Measurements from ENCODE around the gene RHBDD2. TPM values are rescaled to one million over a fixed set of nuclear protein-coding genes. Genes with fewer than 3 reads are reported as not detected.

The RHBDD2 gene
- total and polyA plus RNA-seq, 9 of the 15 experiments (the other 6 are each of a cell fraction or from before 2014, with no cell fraction given) = 3.3 to 36.7 (median 17.9) TPM

DNA sequence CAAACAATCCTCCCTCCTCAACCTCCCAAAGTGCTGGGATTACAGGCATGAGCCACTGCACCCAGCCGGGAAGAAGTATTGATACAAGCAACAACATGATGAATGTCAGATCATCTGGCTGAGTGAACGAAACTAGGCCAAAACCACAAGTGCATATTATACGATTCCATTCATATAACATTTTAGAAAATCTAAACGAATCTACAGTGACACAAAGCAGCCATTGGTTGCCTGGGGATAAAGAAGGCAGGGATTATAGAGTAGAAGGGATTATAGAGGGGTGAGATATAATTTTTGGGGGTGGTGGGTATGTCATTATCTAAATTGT, 11.5 kb upstream of the RHBDD2 start (continued):
- TF ChIP-seq, protein P1, sequence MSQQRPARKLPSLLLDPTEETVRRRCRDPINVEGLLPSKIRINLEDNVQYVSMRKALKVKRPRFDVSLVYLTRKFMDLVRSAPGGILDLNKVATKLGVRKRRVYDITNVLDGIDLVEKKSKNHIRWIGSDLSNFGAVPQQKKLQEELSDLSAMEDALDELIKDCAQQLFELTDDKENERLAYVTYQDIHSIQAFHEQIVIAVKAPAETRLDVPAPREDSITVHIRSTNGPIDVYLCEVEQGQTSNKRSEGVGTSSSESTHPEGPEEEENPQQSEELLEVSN (IDR thresholded peaks at IDR 0.05; ENCODE audit: borderline replicate concordance in 1 of 2, extremely low read depth in 1 of 2, insufficient read depth in 1 of 2, insufficient read length in 1 of 2, low read depth in 1 of 2, low read length in 1 of 2, poor library complexity in 1 of 2, severe bottlenecking in 1 of 2) = no peak
- TF ChIP-seq NRF1 (conservative IDR thresholded peaks at IDR 0.05 in 1 of 2, IDR thresholded peaks at IDR 0.05 in 1 of 2) (no peak), CEBPG (CRISPR knock-in tag; IDR thresholded peaks at IDR 0.05) (no peak), CEBPG (tag; conservative IDR thresholded peaks at IDR 0.05 in 1 of 2, IDR thresholded peaks at IDR 0.05 in 1 of 2) (peak in 1 of 2 experiments; percentile 23; a peak in 2 of 4 replicates), MIER1 (IDR thresholded peaks at IDR 0.05; ENCODE audit: low read depth) (no peak), ZNF175 (CRISPR knock-in tag; IDR thresholded peaks at IDR 0.05; ENCODE audit: low read depth) (0 out of 2 replicates have a peak, but pooled peaks have one; percentile 9), PRPF4 (IDR thresholded peaks at IDR 0.05; ENCODE audit: insufficient read depth, low read depth, low read length, poor library complexity, severe bottlenecking) (no peak), FOXA1 (IDR thresholded peaks at IDR 0.05; ENCODE audit: borderline replicate concordance) (no peak), ZNF184 (CRISPR knock-in tag; IDR thresholded peaks at IDR 0.05) (no peak), ZNF212 (CRISPR knock-in tag; IDR thresholded peaks at IDR 0.05) (no peak), SMARCA4 (IDR thresholded peaks at IDR 0.05) (0 out of 2 replicates have a peak, but pooled peaks have one; percentile 12), RBM22 (IDR thresholded peaks at IDR 0.05; ENCODE audit: low read depth, low read length, poor library complexity, severe bottlenecking) (no peak), ARNT (IDR thresholded peaks at IDR 0.05) (0 out of 4 replicates have a peak, but pooled peaks of 1 of the 2 experiments have one; percentile 18), ZNF24 (IDR thresholded peaks at IDR 0.05) (no peak), FOSL1 (tag; conservative IDR thresholded peaks at IDR 0.05) (peak; percentile 8; the same call in 1 of the 2 replicates), ZNF551 (CRISPR knock-in tag; IDR thresholded peaks at IDR 0.05) (no peak)
- TF ChIP-seq, protein P2, sequence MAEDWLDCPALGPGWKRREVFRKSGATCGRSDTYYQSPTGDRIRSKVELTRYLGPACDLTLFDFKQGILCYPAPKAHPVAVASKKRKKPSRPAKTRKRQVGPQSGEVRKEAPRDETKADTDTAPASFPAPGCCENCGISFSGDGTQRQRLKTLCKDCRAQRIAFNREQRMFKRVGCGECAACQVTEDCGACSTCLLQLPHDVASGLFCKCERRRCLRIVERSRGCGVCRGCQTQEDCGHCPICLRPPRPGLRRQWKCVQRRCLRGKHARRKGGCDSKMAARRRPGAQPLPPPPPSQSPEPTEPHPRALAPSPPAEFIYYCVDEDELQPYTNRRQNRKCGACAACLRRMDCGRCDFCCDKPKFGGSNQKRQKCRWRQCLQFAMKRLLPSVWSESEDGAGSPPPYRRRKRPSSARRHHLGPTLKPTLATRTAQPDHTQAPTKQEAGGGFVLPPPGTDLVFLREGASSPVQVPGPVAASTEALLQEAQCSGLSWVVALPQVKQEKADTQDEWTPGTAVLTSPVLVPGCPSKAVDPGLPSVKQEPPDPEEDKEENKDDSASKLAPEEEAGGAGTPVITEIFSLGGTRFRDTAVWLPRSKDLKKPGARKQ (CRISPR knock-in tag; IDR thresholded peaks at IDR 0.05) = no peak
- TF ChIP-seq, protein P3, sequence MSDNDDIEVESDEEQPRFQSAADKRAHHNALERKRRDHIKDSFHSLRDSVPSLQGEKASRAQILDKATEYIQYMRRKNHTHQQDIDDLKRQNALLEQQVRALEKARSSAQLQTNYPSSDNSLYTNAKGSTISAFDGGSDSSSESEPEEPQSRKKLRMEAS (CRISPR knock-in tag; IDR thresholded peaks at IDR 0.05) = no peak
- TF ChIP-seq, protein P4, sequence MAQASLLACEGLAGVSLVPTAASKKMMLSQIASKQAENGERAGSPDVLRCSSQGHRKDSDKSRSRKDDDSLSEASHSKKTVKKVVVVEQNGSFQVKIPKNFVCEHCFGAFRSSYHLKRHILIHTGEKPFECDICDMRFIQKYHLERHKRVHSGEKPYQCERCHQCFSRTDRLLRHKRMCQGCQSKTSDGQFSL (CRISPR knock-in tag; IDR thresholded peaks at IDR 0.05) = 0 out of 2 replicates have a peak, but pooled peaks have one; percentile 6
- TF ChIP-seq, protein P4 (tag; IDR thresholded peaks at IDR 0.05) = no peak

Measured in K562 (cell line).